Adrenal gland (tissue), 12 donors: Measurements from ENCODE around the gene GPS1. TPM values are rescaled to one million over a fixed set of nuclear protein-coding genes. Genes with fewer than 3 reads are reported as not detected.
A peak's percentile ranks its signal among the peaks of the same experiment; 100 is the strongest.

ENCODE experiments used
- DNase-seq, 7 donors: peaks; one replicate each; pipeline ENCODE4 v3.0.0-alpha.2; 2019 to 2020
- H3K27ac ChIP-seq, 5 donors: fragments of 200-600 bp; sonication (generic) in 4 of 5; 1 replicate in 3 of 5; 2 replicates in 2 of 5; pipeline versions ENCODE4 v1.5.1 to v1.8.0; 2016 to 2020; ENCODE audit warnings: mild to moderate bottlenecking in 1 of 5
- H3K27me3 ChIP-seq: fragments of 200-600 bp; 2 replicates; pipeline ENCODE4 v1.8.0; 2021
- H3K36me3 ChIP-seq, 2 donors: fragments of 200-600 bp; replicated peaks in 1 of 2; 1 replicate in 1 of 2; 2 replicates in 1 of 2; pipeline versions ENCODE4 v1.5.1 to v1.8.0; 2018 to 2022
- H3K4me1 ChIP-seq, 2 donors: fragments of 200-600 bp; replicated peaks in 1 of 2; 1 replicate in 1 of 2; 2 replicates in 1 of 2; pipeline versions ENCODE4 v1.5.1 to v1.8.0; 2018 to 2021
- H3K4me3 ChIP-seq, 4 donors: fragments of 200-600 bp; sonication (generic) in 3 of 4; one replicate each; pipeline ENCODE4 v1.5.1; 2016 to 2018
- H3K9me3 ChIP-seq, 3 donors: fragments of 200-600 bp; sonication (generic) in 1 of 3; replicated peaks in 1 of 3; 1 replicate in 2 of 3; 2 replicates in 1 of 3; pipeline versions ENCODE4 v1.5.1 to v1.8.0; 2016 to 2021
- CTCF ChIP-seq, 6 experiments: fragments of 450-650 bp in 4 of 6; fragments of 200-600 bp in 2 of 6; sonication (generic) in 1 of 6; IDR thresholded peaks; 1 replicate in 5 of 6; 2 replicates in 1 of 6; pipeline versions ENCODE4 v1.5.1 to v1.8.0; 2016 to 2021; ENCODE audit warnings: antibody characterized with exemption in 6 of 6, mild to moderate bottlenecking in 2 of 6, moderate library complexity in 1 of 6
- POLR2A ChIP-seq, 2 donors: fragments of 450-650 bp; IDR thresholded peaks; one replicate each; pipeline ENCODE4 v1.6.1; 2017; ENCODE audit warnings: antibody characterized with exemption in 2 of 2, mild to moderate bottlenecking in 2 of 2, moderate library complexity in 1 of 2
- WGBS, 4 donors: extraction: QIAGEN DNeasy Blood & Tissue Kit in 2 of 4; methylation state at CpG; one replicate each; pipeline versions ENCODE4 v1.1.5 to v1.1.7; 2013 to 2017; 5-methylcytosine and 5-hydroxymethylcytosine counted together
- intact Hi-C, 2 donors: fragments of 100-400 bp; cut with DNase I; formaldehyde crosslinking; loops; one replicate each; pipeline versions ENCODE4 v1.14.1 to v1.15.0; 2022 to 2023
- polyA plus RNA-seq, 3 donors: library from polyadenylated mRNA; stranded (reverse); fragments of 200-250 nt in 2 of 3; fragments of 350-450 nt in 1 of 3; fragmentation: Illumina TruSeq in 1 of 3; extraction: RNeasy Lipid Tissue Mini Kit (QIAGEN cat#74804) in 1 of 3; gene quantifications; one replicate each; pipeline ENCODE4 v1.2.3, GENCODE V29; 2013 to 2014
- total RNA-seq, 9 donors: library from RNA; depleted of rRNA in 4 of 9; stranded (reverse); fragments of >200 nt in 4 of 9; fragments of 120-200 nt in 1 of 9; fragmentation: NEBNext Ultra II Directional in 1 of 9; extraction: Animal tissue kit (Norgen Biotek cat#: 25700) in 1 of 9; gene quantifications; one replicate each; pipeline versions ENCODE4 v1.1.0 to v1.2.4, GENCODE V29; 2013 to 2023
- donor health status: healthy with polysubstance abuse.
- donor health status: Bipolar disorder and iron deficiency.
- donor health status: DM: yes; HTN: yes; CAD: no.
- donor health status: DM: no; HTN: no; CAD: no.
- donor health status: DM: no; HTN: no; CAD: no.
- donor health status: DM: yes; HTN: yes; CAD: no.

Gene GPS1
- total and polyA plus RNA-seq, 12 donors: 37.4 to 305 (median 113) TPM

- intact Hi-C loops: loop anchor here in 1 of 2 donors (10.0 kb wide), 1 partner anchor 272 kb away; no protein-coding TSS in a partner anchor
- no peaks in the 10 kb centered on the region for H3K36me3 ChIP-seq
- H3K27me3 ChIP-seq: no peaks in the 10 kb centered on the region
- H3K4me3 ChIP-seq: peak within 1 kb of the TSS; percentile 37 to 81 (median 46)
- no peaks in the 10 kb centered on the region for H3K9me3 ChIP-seq
- peak; percentile 100 for DNase-seq
- peaks cover 21 to 27% of the 10 kb centered on the region in 2 donors for H3K4me1 ChIP-seq
- 0 to 1% (median 1%) methylated on average over 17 to 42 of the region's 42 CpGs for WGBS, 4 donors
- no peak for TF ChIP-seq CTCF (IDR thresholded peaks at IDR 0.05)
- no peak for TF ChIP-seq POLR2A (IDR thresholded peaks at IDR 0.05)
- H3K27ac ChIP-seq: peak within 1 kb of the TSS in 2 of 5 donors; percentile 34 to 86
These were observed 28.7 kb upstream of the GPS1 start, which contains the start of gene LRRC45 for GRCh38 chr17:82022981-82023446. Gene LRRC45 (plus strand): TSS chr17:82023305. CDS start chr17:82023644, 339 bp downstream.

- Histone ChIP-seq H3K4me1 (peaks cover 21 to 27% of the 10 kb centered on the region in 2 donors), H3K27me3 (no peaks in the 10 kb centered on the region), H3K36me3 (no peaks in the 10 kb centered on the region), H3K9me3 (no peaks in the 10 kb centered on the region), H3K4me3 (peak overlapping the region in 2 of 4 donors; percentile 51 to 81), H3K27ac (peak overlapping the region in 1 of 5 donors; percentile 27)
- intact Hi-C loops: loop anchor here in 1 of 2 donors (10.0 kb wide), 1 partner anchor 271 kb away; no protein-coding TSS in a partner anchor
- TF ChIP-seq CTCF (IDR thresholded peaks at IDR 0.05): no peak
- TF ChIP-seq POLR2A (IDR thresholded peaks at IDR 0.05): no peak
- DNase-seq: no peak
- WGBS, 4 donors: 11 to 28% (median 19%) methylated on average over 11 to 55 of the region's 55 CpGs
These were observed 28.1 kb upstream of the GPS1 start for GRCh38 chr17:82023447-82024241.

DNA sequence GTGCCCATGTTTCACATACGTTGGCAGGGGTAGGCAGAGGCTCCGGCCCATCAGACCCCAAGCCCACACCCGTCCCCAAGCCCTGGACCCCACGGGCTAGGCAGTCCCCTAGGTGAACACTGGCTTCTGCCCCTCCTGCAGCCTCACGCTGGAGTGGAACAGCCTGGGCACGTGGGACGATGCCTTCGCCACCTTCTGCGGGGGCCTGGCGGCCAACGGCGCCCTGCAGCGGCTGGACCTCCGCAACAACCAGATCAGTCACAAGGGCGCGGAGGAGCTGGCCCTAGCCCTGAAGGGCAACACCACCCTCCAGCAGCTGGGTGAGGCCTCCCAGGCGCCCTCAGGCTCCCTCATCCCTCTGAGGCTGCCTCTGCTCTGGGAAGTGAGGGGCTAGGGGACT is 26.8 kb upstream of the GPS1 start:
- Histone ChIP-seq H3K4me3 (no peak overlapping the region), H3K27me3 (no peaks in the 10 kb centered on the region), H3K4me1 (peaks cover 21 to 27% of the 10 kb centered on the region in 2 donors), H3K27ac (no peak overlapping the region), H3K36me3 (no peaks in the 10 kb centered on the region), H3K9me3 (no peaks in the 10 kb centered on the region)
- no peak for TF ChIP-seq CTCF (IDR thresholded peaks at IDR 0.05)
- TF ChIP-seq POLR2A (IDR thresholded peaks at IDR 0.05): no peak
- no peak for DNase-seq
- 81 to 97% (median 91%) methylated on average over 2 to 17 of the region's 17 CpGs for WGBS, 4 donors
- intact Hi-C loops: loop anchor here (5.0 to 10.0 kb wide), 2 partner anchors 127 to 270 kb away; no protein-coding TSS in a partner anchor

DNA sequence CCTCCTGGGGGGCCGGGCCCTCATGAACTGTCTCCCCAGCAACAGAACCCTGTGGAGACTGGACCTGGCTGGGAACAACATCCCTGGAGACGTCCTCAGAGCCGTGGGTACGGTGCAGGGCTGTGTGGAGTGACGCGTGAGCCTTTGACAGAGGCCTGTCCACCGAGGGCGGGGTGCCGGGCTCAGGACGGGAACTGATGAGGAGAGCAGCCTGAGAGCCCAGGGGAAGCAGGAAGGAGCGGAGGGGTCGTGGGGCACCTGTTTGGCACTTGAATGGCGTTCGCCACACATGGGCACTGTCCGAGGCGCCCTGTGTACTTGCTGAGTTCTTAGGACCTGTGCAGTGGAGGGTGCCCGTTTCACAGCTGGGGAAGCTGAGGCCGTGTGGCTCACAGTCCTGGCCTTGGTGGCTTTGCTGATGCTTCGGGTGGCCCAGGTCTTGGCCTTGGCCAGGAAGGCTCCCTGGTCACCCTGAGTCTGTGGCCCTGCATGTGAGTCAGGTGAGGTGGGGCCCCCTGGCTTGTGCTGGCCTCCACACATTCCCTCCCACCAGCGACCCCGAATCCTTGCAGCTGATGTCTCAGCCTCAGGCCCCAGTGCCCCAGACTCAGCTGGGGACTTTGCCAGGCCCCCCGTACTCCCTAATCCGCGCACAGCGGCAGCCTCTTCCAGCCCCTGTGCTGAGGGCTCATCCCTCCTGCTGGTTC is 26.1 kb upstream of the GPS1 start:
- intact Hi-C loops: loop anchor here (5.0 to 10.0 kb wide), 2 partner anchors 127 to 269 kb away; no protein-coding TSS in a partner anchor
- no peak overlapping the region for H3K4me3 ChIP-seq
- no peaks in the 10 kb centered on the region for H3K36me3 ChIP-seq
- 88 to 95% (median 91%) methylated on average over 7 to 25 of the region's 25 CpGs for WGBS, 4 donors
- H3K27me3 ChIP-seq: no peaks in the 10 kb centered on the region
- no peak overlapping the region for H3K27ac ChIP-seq
- TF ChIP-seq CTCF (IDR thresholded peaks at IDR 0.05) (no peak), POLR2A (IDR thresholded peaks at IDR 0.05) (no peak)
- H3K9me3 ChIP-seq: no peaks in the 10 kb centered on the region
- H3K4me1 ChIP-seq: peaks cover 21 to 32% of the 10 kb centered on the region in 2 donors
- no peak for DNase-seq
